Tibial artery (tissue), 4 donors: ENCODE results near the gene MRC2.

Experiments
- DNase-seq, 2 donors: peaks; one replicate each; pipeline ENCODE4 v3.0.0-alpha.2; 2019
- H3K27ac ChIP-seq, 2 donors: fragments of 200-600 bp; sonication (generic) in 1 of 2; 1 replicate in 1 of 2; 2 replicates in 1 of 2; pipeline ENCODE4 v1.5.1; 2018 to 2019; ENCODE audit warnings: mild to moderate bottlenecking in 1 of 2
- H3K27me3 ChIP-seq, 2 donors: fragments of 200-600 bp; sonication (generic) in 1 of 2; one replicate each; pipeline versions ENCODE4 v1.5.1 to v1.6.0; 2016 to 2019
- H3K36me3 ChIP-seq, 3 donors: fragments of 200-600 bp; sonication (generic) in 2 of 3; one replicate each; pipeline ENCODE4 v1.5.1; 2016 to 2019; ENCODE audit warnings: mild to moderate bottlenecking in 2 of 3
- H3K4me1 ChIP-seq, 4 donors: fragments of 200-600 bp; sonication (generic) in 2 of 4; 1 replicate in 3 of 4; 2 replicates in 1 of 4; pipeline ENCODE4 v1.5.1; 2016 to 2019
- H3K4me3 ChIP-seq, 2 donors: fragments of 200-600 bp; sonication (generic) in 1 of 2; 1 replicate in 1 of 2; 2 replicates in 1 of 2; pipeline ENCODE4 v1.5.1; 2018 to 2019; ENCODE audit warnings: mild to moderate bottlenecking in 2 of 2
- H3K9me3 ChIP-seq, 3 donors: fragments of 200-600 bp; sonication (generic) in 1 of 3; one replicate each; pipeline ENCODE4 v1.5.1; 2016 to 2019
- CTCF ChIP-seq, 2 experiments: fragments of 200-600 bp in 1 of 2; fragments of 450-650 bp in 1 of 2; IDR thresholded peaks; one replicate each; pipeline ENCODE4 v1.5.1; 2017 to 2019; ENCODE audit warnings: antibody characterized with exemption in 2 of 2, mild to moderate bottlenecking in 1 of 2, moderate library complexity in 1 of 2
- intact Hi-C: fragments of 100-400 bp; cut with DNase I; formaldehyde crosslinking; loops from one replicate; pipeline ENCODE4 v1.15.0; 2023; ENCODE audit warnings: low total_unique reads

MRC2 gene

GRCh38 chr17:62727916-62728672, 100.6 kb downstream of the MRC2 start:
- intact Hi-C loops = no loop called here

GRCh38 chr17:62732125-62732524, 104.7 kb downstream of the MRC2 start:
- no peak for DNase-seq
- peaks cover 0 to 11% of the 10 kb centered on the region in 2 donors for H3K27me3 ChIP-seq
- intact Hi-C loops = no loop called here
- no peak overlapping the region for H3K4me3 ChIP-seq
- H3K4me1 ChIP-seq = no peaks in the 10 kb centered on the region
- H3K36me3 ChIP-seq = no peaks in the 10 kb centered on the region
- no peak overlapping the region for H3K27ac ChIP-seq
- no peak for TF ChIP-seq CTCF (IDR thresholded peaks at IDR 0.05)
- H3K9me3 ChIP-seq = no peaks in the 10 kb centered on the region

More at GRCh38 chr17:62727916-62728672, 100.6 kb downstream of the MRC2 start:
- H3K4me1 ChIP-seq = no peaks in the 10 kb centered on the region
- no peak for DNase-seq
- peaks cover 0 to 32% of the 10 kb centered on the region in 2 donors for H3K27me3 ChIP-seq
- no peaks in the 10 kb centered on the region for H3K36me3 ChIP-seq
- TF ChIP-seq CTCF (IDR thresholded peaks at IDR 0.05) = no peak
- H3K4me3 ChIP-seq = no peak overlapping the region
- H3K9me3 ChIP-seq = no peaks in the 10 kb centered on the region
- H3K27ac ChIP-seq = no peak overlapping the region

- intact Hi-C loops = no loop called here
Observed at GRCh38 chr17:62735044-62735651, 107.7 kb downstream of the MRC2 start.

GRCh38 chr17:62737513-62737912, 110.0 kb downstream of the MRC2 start:
- Histone ChIP-seq H3K27me3 (no peaks in the 10 kb centered on the region), H3K9me3 (no peaks in the 10 kb centered on the region), H3K4me1 (no peaks in the 10 kb centered on the region), H3K4me3 (no peak overlapping the region), H3K27ac (no peak overlapping the region), H3K36me3 (no peaks in the 10 kb centered on the region)
- intact Hi-C loops = no loop called here
- no peak for TF ChIP-seq CTCF (IDR thresholded peaks at IDR 0.05)
- no peak for DNase-seq

More at GRCh38 chr17:62735044-62735651, 107.7 kb downstream of the MRC2 start:
- no peak for DNase-seq
- H3K27me3 ChIP-seq = no peaks in the 10 kb centered on the region
- no peak overlapping the region for H3K4me3 ChIP-seq
- H3K36me3 ChIP-seq = no peaks in the 10 kb centered on the region
- H3K9me3 ChIP-seq = no peaks in the 10 kb centered on the region
- H3K27ac ChIP-seq = no peak overlapping the region
- H3K4me1 ChIP-seq = no peaks in the 10 kb centered on the region
- no peak for TF ChIP-seq CTCF (IDR thresholded peaks at IDR 0.05)

- intact Hi-C loops = no loop called here
- H3K27ac ChIP-seq = no peak overlapping the region
- H3K27me3 ChIP-seq = no peaks in the 10 kb centered on the region
- no peaks in the 10 kb centered on the region for H3K9me3 ChIP-seq
- no peaks in the 10 kb centered on the region for H3K36me3 ChIP-seq
- no peak for TF ChIP-seq CTCF (IDR thresholded peaks at IDR 0.05)
- no peak for DNase-seq
- no peak overlapping the region for H3K4me3 ChIP-seq
- no peaks in the 10 kb centered on the region for H3K4me1 ChIP-seq
Observed at GRCh38 chr17:62738281-62738680, 110.8 kb downstream of the MRC2 start.
